WTC11 (cell line): ENCODE measurements around the gene MIA2. TPM values are rescaled to one million over a fixed set of nuclear protein-coding genes. Genes with fewer than 3 reads are reported as not detected.

Experiments
- ATAC-seq: fragments of 200-7000 bp; cut with Tn5 transposase; 2 replicates; pipeline ENCODE4 v1.10.0; 2021; ENCODE audit warnings: mild to moderate bottlenecking, moderate library complexity
- CTCF ChIA-PET: fragments of 300-600 bp; sonication (Branson Sonifier 250); formaldehyde crosslinking; loops from one replicate; lab custom pipeline; 2021; ENCODE audit warnings: antibody characterized with exemption; lab: Charles Lee
- POLR2A ChIA-PET: fragments of 350-600 bp; sonication (Branson Sonifier 250); formaldehyde crosslinking; loops from one replicate; lab custom pipeline; 2021; ENCODE audit warnings: antibody characterized with exemption; lab: Charles Lee
- DNase-seq: peaks from one replicate; pipeline ENCODE4 v3.0.0; 2021; ENCODE audit warnings: low spot score
- H3K27ac Mint-ChIP-seq: 2 replicates; pipeline ENCODE4 v1.8.0; 2021; ENCODE audit warnings: mixed read lengths
- H3K27me3 Mint-ChIP-seq: 2 replicates; pipeline ENCODE4 v1.8.0; 2021; ENCODE audit warnings: low read depth, mild to moderate bottlenecking, moderate library complexity, mixed read lengths
- H3K36me3 Mint-ChIP-seq: 2 replicates; pipeline ENCODE4 v1.8.0; 2021; ENCODE audit warnings: mixed read lengths
- H3K4me1 Mint-ChIP-seq: 2 replicates; pipeline ENCODE4 v1.8.0; 2022; ENCODE audit warnings: mixed read lengths
- H3K4me3 Mint-ChIP-seq: 2 replicates; pipeline ENCODE4 v1.8.0; 2021; ENCODE audit warnings: mild to moderate bottlenecking, moderate library complexity, mixed read lengths
- H3K9me3 Mint-ChIP-seq: 2 replicates; pipeline ENCODE4 v1.8.0; 2021; ENCODE audit warnings: mixed read lengths
- CTCF ChIP-seq: fragments of 200-600 bp; IDR thresholded peaks from 2 replicates; pipeline ENCODE4 v1.8.0; 2022; ENCODE audit warnings: antibody characterized with exemption
- ELF4 ChIP-seq: sonication (generic); formaldehyde crosslinking; IDR thresholded peaks from 2 replicates; pipeline ENCODE4 v1.8.1; 2022; ENCODE audit warnings: low read depth, mild to moderate bottlenecking, moderate library complexity, missing genetic modification reagents
- ETV6 ChIP-seq: sonication (generic); formaldehyde crosslinking; IDR thresholded peaks from 2 replicates; pipeline ENCODE4 v1.8.1; 2022; ENCODE audit warnings: mild to moderate bottlenecking, missing genetic modification reagents
- FOXP1 ChIP-seq: sonication (generic); formaldehyde crosslinking; IDR thresholded peaks from 2 replicates; pipeline ENCODE4 v1.8.0; 2022; ENCODE audit warnings: missing genetic modification reagents, mild to moderate bottlenecking, moderate library complexity, borderline replicate concordance
- GABPB1 ChIP-seq: sonication (generic); formaldehyde crosslinking; IDR thresholded peaks from 2 replicates; pipeline ENCODE4 v1.8.1; 2023; ENCODE audit warnings: mild to moderate bottlenecking, missing genetic modification reagents
- IRF1 ChIP-seq: sonication (generic); formaldehyde crosslinking; IDR thresholded peaks from 2 replicates; pipeline ENCODE4 v1.8.0; 2023; ENCODE audit warnings: missing genetic modification reagents
- KAT7 ChIP-seq: sonication (generic); formaldehyde crosslinking; IDR thresholded peaks from 2 replicates; pipeline ENCODE4 v1.8.1; 2023; ENCODE audit warnings: missing genetic modification reagents, mild to moderate bottlenecking, borderline replicate concordance
- MXD4 ChIP-seq: fragments of 250-450 bp; sonication (Bioruptor Pico); IDR thresholded peaks from 2 replicates; pipeline ENCODE4 v1.8.0; 2021; ENCODE audit warnings: mild to moderate bottlenecking, moderate library complexity, borderline replicate concordance
- NFE2L1 ChIP-seq: sonication (generic); formaldehyde crosslinking; IDR thresholded peaks from 2 replicates; pipeline ENCODE4 v1.8.1; 2023; ENCODE audit warnings: missing genetic modification reagents
- RELA ChIP-seq: sonication (generic); formaldehyde crosslinking; IDR thresholded peaks from 2 replicates; pipeline ENCODE4 v1.8.1; 2022; ENCODE audit warnings: missing genetic modification reagents, mild to moderate bottlenecking, borderline replicate concordance
- ZBTB21 ChIP-seq: sonication (generic); formaldehyde crosslinking; IDR thresholded peaks from 2 replicates; pipeline ENCODE4 v1.8.1; 2023; ENCODE audit warnings: mild to moderate bottlenecking, missing genetic modification reagents, borderline replicate concordance
- ZNF138 ChIP-seq: sonication (generic); formaldehyde crosslinking; conservative IDR thresholded peaks from 2 replicates; pipeline ENCODE4 v1.8.1; 2022; ENCODE audit warnings: mild to moderate bottlenecking, moderate library complexity, missing genetic modification reagents
- ZNF219 ChIP-seq: sonication (generic); formaldehyde crosslinking; IDR thresholded peaks from 2 replicates; pipeline ENCODE4 v1.8.0; 2023; ENCODE audit warnings: missing genetic modification reagents, mild to moderate bottlenecking, borderline replicate concordance
- ZNF396 ChIP-seq: fragments of 250-450 bp; sonication (Bioruptor Pico); IDR thresholded peaks from 2 replicates; pipeline ENCODE4 v1.8.0; 2021; ENCODE audit warnings: mild to moderate bottlenecking, moderate library complexity, borderline replicate concordance
- ZNF416 ChIP-seq: fragments of 250-450 bp; sonication (Bioruptor Pico); IDR thresholded peaks from 2 replicates; pipeline ENCODE4 v1.9.0; 2021; ENCODE audit warnings: mild to moderate bottlenecking, inconsistent platforms
- total RNA-seq: library from RNA; stranded (reverse); gene quantifications from 3 replicates; pipeline ENCODE4 v1.2.3, GENCODE V29; 2021
- TF ChIP-seq, protein P1 (sequence below): sonication (generic); formaldehyde crosslinking; IDR thresholded peaks from 2 replicates; pipeline ENCODE4 v1.8.0; 2022; ENCODE audit warnings: mild to moderate bottlenecking, missing genetic modification reagents
- TF ChIP-seq, protein P2 (sequence below): sonication (generic); formaldehyde crosslinking; IDR thresholded peaks from 2 replicates; pipeline ENCODE4 v1.8.0; 2023; ENCODE audit warnings: missing genetic modification reagents, mild to moderate bottlenecking, borderline replicate concordance
- TF ChIP-seq, protein P3 (sequence below): sonication (generic); formaldehyde crosslinking; IDR thresholded peaks from 2 replicates; pipeline ENCODE4 v1.8.0; 2023; ENCODE audit warnings: mild to moderate bottlenecking, missing genetic modification reagents

MIA2 gene
- total RNA-seq, 1 experiment from 2014 or later, result 11.3 TPM

- Mint-ChIP-seq H3K27me3 (peaks cover 7% of the 10 kb centered on the region), H3K9me3 (peaks cover 16% of the 10 kb centered on the region), H3K36me3 (peaks cover 6% of the 10 kb centered on the region), H3K4me3 (peak overlapping the region; percentile 91), H3K27ac (peak overlapping the region; percentile 75; the same call in 1 of the 2 replicates), H3K4me1 (peaks cover 29% of the 10 kb centered on the region)
- ATAC-seq (no peak), DNase-seq (no peak)
- TF ChIP-seq ZNF416 (no peak), NFE2L1 (CRISPR knock-in tag) (no peak), ETV6 (CRISPR knock-in tag) (no peak), ZNF396 (CRISPR knock-in tag) (no peak), FOXP1 (CRISPR knock-in tag) (no peak), KAT7 (CRISPR knock-in tag) (no peak), MXD4 (no peak)
- CTCF ChIA-PET, result interaction anchor here (1.7 to 2.0 kb wide), 2 partner anchors 35 to 163 kb away, joined by 4 to 5 read pairs; partner anchors contain the start of gene SEC23A
- POLR2A ChIA-PET, result interaction anchor here (2.0 to 2.2 kb wide), 2 partner anchors 95 to 166 kb away, joined by 9 to 16 read pairs; partner anchors contain the start of genes FBXO33 and TRAPPC6B
Observed at GRCh38 chr14:39265806-39266524, 32.2 kb downstream of the MIA2 start.

DNA sequence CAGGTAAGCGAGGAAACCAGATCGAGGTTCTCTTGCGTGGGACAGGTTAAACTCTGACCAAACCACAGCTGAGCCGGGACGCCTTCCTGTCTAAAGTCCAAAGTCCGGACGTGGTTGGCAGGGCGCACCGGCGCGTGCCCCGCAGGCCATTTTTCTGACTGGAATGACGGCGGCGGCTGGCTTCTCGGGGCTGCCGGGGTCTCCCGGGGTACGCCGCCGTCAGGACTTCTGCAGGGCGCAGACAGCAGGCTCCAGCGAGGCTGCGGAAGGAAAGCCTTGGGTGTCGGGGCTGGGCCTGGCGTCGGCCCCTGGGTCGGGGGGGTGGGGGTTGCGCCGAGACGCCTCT lies 32.8 kb downstream of the MIA2 start:
- H3K27me3 Mint-ChIP-seq, result peaks cover 7% of the 10 kb centered on the region
- H3K9me3 Mint-ChIP-seq, result peaks cover 21% of the 10 kb centered on the region
- peak overlapping the region; percentile 91 for H3K4me3 Mint-ChIP-seq
- DNase-seq (no peak), ATAC-seq (peak; percentile 31; the same call in 1 of the 2 replicates)
- POLR2A ChIA-PET, result interaction anchor here (0.7 to 2.2 kb wide), 4 partner anchors 96 to 166 kb away, joined by 3 to 16 read pairs (median 6); partner anchors contain the start of genes FBXO33, SEC23A and TRAPPC6B
- H3K36me3 Mint-ChIP-seq, result peaks cover 12% of the 10 kb centered on the region
- peaks cover 29% of the 10 kb centered on the region for H3K4me1 Mint-ChIP-seq
- TF ChIP-seq ELF4 (CRISPR knock-in tag), result no peak
- TF ChIP-seq ZNF138, result no peak
- TF ChIP-seq ZNF219 (CRISPR knock-in tag), result no peak
- TF ChIP-seq ZNF396 (CRISPR knock-in tag), result no peak
- TF ChIP-seq IRF1, result no peak
- TF ChIP-seq, protein P1, sequence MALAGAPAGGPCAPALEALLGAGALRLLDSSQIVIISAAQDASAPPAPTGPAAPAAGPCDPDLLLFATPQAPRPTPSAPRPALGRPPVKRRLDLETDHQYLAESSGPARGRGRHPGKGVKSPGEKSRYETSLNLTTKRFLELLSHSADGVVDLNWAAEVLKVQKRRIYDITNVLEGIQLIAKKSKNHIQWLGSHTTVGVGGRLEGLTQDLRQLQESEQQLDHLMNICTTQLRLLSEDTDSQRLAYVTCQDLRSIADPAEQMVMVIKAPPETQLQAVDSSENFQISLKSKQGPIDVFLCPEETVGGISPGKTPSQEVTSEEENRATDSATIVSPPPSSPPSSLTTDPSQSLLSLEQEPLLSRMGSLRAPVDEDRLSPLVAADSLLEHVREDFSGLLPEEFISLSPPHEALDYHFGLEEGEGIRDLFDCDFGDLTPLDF (CRISPR knock-in tag), result no peak
- peak; percentile 90 for TF ChIP-seq GABPB1 (CRISPR knock-in tag)
- TF ChIP-seq RELA (CRISPR knock-in tag), result no peak
- H3K27ac Mint-ChIP-seq, result 0 out of 2 replicates have a peak overlapping the region, but pooled peaks have one; percentile 75
- CTCF ChIA-PET, result interaction anchor here (1.7 to 2.0 kb wide), 2 partner anchors 35 to 163 kb away, joined by 4 to 5 read pairs; partner anchors contain the start of gene SEC23A

DNA sequence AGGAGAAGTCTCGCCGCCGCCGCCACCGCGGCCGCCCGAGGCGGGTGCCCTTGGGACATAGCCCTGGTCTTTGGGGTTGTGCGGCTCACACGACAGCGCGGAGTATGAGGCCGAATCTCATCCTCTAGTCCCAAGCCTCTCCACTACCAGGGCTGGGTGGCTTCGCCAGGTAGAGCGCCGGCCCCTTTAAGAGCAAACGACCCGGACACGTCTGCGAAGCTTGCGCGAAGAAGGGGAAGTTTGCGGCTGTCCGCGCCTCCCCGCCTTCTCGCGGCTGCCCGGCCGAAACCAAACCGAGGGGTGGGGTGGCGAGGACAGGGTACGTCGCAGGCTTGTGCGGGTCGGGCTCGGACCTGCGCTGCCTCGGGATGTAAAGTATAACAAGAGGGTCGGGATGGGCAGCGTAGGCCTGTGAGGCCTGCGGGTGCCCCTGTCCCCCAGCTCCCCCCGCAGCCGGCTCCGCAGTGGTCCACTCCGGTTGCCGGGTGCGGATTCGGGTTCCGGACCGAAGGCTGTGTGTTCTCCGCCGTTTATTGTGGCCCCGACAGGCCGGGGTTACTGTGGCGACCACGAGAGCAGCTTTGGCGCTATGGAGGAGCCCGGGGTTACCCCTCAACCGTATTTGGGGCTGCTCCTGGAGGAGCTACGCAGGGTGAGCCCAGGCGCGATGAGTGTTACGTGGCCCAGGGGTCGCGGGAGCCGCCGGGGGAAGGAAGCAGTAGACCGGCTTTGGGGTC lies 33.3 kb downstream of the MIA2 start:
- ChIA-PET POLR2A (interaction anchor here (0.5 to 2.2 kb wide), 6 partner anchors 97 to 167 kb away, joined by 3 to 16 read pairs (median 3); partner anchors contain the start of genes FBXO33, SEC23A and TRAPPC6B), CTCF (interaction anchor here (1.0 to 2.0 kb wide), 3 partner anchors 36 to 164 kb away, joined by 3 to 5 read pairs (median 4); partner anchors contain the start of gene SEC23A)
- DNase-seq, result peak; percentile 82
- peaks cover 22% of the 10 kb centered on the region for H3K9me3 Mint-ChIP-seq
- H3K4me1 Mint-ChIP-seq, result peaks cover 29% of the 10 kb centered on the region
- peak overlapping the region; percentile 91 for H3K4me3 Mint-ChIP-seq
- peaks cover 16% of the 10 kb centered on the region for H3K36me3 Mint-ChIP-seq
- H3K27me3 Mint-ChIP-seq, result peaks cover 7% of the 10 kb centered on the region
- H3K27ac Mint-ChIP-seq, result peak overlapping the region; percentile 94
- peak; percentile 85 for ATAC-seq
- TF ChIP-seq, protein P2, sequence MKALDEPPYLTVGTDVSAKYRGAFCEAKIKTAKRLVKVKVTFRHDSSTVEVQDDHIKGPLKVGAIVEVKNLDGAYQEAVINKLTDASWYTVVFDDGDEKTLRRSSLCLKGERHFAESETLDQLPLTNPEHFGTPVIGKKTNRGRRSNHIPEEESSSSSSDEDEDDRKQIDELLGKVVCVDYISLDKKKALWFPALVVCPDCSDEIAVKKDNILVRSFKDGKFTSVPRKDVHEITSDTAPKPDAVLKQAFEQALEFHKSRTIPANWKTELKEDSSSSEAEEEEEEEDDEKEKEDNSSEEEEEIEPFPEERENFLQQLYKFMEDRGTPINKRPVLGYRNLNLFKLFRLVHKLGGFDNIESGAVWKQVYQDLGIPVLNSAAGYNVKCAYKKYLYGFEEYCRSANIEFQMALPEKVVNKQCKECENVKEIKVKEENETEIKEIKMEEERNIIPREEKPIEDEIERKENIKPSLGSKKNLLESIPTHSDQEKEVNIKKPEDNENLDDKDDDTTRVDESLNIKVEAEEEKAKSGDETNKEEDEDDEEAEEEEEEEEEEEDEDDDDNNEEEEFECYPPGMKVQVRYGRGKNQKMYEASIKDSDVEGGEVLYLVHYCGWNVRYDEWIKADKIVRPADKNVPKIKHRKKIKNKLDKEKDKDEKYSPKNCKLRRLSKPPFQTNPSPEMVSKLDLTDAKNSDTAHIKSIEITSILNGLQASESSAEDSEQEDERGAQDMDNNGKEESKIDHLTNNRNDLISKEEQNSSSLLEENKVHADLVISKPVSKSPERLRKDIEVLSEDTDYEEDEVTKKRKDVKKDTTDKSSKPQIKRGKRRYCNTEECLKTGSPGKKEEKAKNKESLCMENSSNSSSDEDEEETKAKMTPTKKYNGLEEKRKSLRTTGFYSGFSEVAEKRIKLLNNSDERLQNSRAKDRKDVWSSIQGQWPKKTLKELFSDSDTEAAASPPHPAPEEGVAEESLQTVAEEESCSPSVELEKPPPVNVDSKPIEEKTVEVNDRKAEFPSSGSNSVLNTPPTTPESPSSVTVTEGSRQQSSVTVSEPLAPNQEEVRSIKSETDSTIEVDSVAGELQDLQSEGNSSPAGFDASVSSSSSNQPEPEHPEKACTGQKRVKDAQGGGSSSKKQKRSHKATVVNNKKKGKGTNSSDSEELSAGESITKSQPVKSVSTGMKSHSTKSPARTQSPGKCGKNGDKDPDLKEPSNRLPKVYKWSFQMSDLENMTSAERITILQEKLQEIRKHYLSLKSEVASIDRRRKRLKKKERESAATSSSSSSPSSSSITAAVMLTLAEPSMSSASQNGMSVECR (CRISPR knock-in tag), result peak; percentile 52
- TF ChIP-seq, protein P3, sequence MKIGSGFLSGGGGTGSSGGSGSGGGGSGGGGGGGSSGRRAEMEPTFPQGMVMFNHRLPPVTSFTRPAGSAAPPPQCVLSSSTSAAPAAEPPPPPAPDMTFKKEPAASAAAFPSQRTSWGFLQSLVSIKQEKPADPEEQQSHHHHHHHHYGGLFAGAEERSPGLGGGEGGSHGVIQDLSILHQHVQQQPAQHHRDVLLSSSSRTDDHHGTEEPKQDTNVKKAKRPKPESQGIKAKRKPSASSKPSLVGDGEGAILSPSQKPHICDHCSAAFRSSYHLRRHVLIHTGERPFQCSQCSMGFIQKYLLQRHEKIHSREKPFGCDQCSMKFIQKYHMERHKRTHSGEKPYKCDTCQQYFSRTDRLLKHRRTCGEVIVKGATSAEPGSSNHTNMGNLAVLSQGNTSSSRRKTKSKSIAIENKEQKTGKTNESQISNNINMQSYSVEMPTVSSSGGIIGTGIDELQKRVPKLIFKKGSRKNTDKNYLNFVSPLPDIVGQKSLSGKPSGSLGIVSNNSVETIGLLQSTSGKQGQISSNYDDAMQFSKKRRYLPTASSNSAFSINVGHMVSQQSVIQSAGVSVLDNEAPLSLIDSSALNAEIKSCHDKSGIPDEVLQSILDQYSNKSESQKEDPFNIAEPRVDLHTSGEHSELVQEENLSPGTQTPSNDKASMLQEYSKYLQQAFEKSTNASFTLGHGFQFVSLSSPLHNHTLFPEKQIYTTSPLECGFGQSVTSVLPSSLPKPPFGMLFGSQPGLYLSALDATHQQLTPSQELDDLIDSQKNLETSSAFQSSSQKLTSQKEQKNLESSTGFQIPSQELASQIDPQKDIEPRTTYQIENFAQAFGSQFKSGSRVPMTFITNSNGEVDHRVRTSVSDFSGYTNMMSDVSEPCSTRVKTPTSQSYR, result peak; percentile 49; the same call in 1 of the 2 replicates
- TF ChIP-seq CTCF (no peak), ZBTB21 (peak; percentile 71; the same call in 1 of the 2 replicates)
